Dermis blood vessel endothelial cell (primary cell): ENCODE results near the gene CCDC136. TPM values are rescaled to one million over a fixed set of nuclear protein-coding genes. Genes with fewer than 3 reads are reported as not detected.
A peak's percentile ranks its signal among the peaks of the same experiment; 100 is the strongest.

ENCODE experiments used
- DNase-seq: peaks from one replicate; pipeline ENCODE4 v3.0.0; 2010
- total RNA-seq: library from RNA; depleted of rRNA; stranded (reverse); fragments of >200 nt; gene quantifications from 2 replicates; pipeline ENCODE4 v1.2.3, GENCODE V29; 2014

The CCDC136 gene
- total RNA-seq, 1 donor from 2014 or later = 1.7 TPM

DNA sequence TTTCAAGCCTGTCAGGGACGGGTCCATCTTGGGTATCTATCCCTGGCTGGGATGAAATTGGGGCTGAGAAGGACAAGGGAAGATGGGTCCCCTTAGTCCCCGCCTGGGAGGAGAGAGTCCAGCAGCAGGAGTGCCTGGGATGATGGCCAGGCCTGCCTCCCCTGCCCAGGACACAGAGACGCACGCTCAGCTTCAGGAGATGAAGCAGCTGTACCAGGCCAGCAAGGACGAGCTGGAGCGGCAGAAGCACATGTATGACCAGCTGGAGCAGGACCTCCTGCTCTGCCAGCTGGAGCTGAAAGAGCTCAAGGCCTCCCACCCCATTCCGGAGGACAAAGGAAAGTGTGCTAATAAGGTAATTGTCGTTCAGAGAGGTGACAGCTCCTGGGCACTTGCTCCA, 15.4 kb downstream of the CCDC136 start:
- no peak for DNase-seq

DNA sequence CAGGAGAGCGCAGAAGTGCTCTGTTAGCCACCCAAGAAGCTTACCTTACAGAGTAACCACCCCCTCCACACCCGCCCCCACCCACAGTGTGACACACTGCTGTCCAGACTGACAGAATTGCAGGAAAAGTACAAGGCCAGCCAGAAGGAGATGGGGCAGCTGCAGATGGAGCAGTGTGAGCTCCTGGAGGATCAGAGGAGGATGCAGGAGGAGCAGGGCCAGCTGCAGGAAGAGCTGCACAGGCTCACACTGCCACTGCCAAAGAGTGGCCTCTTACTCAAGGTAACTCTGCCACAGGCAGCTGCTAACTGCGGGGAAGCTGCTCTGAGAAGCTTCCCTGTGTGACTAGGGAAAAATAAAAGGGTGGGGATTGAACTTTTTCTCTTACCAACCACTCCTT, 17.6 kb downstream of the CCDC136 start:
- no peak for DNase-seq

DNA sequence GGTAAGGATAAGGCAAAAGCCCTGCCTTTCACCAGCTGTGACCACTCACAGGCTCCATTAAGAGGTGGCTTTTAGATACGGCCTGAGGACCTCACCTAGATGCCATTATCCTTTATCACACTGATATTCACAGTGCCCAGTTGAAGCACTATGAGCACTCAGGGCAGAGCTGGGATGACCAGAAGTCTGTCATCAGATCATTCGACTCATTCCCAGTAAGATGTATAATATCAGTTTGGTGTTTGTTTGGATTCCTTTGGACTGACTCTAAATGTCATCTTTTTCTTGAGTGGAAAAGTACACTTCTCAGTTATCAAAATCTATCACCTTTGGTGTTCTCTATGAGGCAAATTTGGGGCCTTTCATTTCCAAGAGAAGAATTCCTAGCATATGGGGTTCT, 18.7 kb downstream of the CCDC136 start:
- DNase-seq = no peak

DNA sequence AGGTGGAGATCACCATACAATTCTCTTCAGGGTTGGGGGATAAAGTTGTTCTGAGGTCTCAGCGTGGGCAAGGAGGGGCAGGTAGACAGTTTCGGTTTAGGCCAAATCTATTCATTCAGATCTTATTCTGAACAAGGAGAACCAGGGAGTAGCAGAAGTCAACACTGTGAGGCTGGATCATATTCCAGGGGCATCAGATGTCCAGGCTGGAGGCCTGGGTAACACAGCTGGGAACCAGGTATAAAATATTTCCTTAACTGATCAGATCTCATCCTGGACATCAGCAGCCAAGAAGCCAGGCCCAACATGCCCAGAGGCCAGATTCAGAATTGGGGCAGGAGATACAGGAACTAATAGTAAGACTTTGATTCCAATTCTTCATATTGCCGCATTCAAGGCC, 19.2 kb downstream of the CCDC136 start:
- DNase-seq = no peak

DNA sequence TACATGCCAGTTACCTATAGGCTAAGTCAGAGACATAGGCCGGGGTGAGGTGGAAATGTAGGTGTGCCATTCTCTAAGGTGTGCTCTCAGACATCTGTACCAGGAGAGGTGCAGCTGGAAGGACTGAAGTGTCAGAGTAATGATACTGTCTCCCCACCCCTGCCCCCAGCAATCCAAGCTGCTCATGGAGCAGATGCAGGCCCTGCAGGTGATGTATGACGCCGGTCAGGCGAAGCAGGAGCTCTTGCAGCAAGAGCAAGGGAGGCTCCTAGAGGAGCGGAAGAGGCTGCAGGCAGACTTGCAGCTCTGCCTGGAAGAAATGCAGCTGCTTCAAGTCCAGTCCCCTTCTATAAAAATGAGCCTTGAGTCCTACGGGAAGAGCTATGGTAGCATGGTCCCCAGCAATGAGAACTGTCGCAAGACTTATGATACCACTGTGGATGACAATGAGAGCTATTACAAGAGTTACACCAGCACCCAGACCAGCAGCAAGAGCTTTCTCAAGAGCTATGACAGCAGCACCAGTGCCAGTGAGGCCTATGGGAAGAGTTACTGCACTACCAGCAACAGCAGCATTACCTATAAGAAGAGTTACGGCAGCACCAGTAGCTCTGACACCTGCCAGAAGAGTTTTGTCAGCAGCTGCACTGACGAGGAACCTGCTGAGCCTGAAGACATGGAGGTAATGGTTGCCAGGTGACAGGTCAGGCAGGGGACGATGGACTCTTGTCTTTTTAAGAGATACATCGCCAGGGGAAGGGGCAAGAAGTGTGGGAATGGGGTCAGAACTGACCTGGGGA, 20.1 kb downstream of the CCDC136 start:
- DNase-seq = no peak

DNA sequence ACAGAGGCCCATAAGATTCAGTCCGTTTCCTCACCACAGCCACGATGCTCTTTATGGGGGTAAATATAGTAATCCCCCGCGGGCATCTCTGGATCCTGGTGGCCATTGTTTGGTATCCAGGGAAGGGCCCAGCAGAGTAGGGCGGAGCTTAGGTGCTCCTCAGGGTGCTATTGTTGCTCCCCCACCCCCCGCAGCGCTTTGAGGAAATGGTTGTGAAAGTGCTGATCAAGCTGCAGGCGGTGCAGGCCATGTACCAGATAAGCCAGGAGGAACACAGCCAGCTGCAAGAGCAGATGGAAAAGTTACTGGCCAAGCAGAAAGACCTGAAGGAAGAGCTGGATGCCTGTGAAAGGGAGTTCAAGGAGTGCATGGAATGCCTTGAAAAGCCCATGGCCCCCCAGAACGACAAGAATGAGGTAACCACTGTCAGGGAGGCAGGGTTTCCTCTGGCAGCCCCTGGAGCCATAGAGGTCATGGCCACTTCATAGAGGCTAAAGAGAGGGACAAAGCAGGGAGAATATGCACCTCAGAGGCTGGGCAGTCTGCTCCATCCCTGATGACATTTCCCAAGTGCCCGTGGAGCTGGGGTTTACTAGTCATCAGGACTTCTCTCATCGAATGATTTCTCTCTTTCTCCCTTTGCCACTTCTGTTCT, 20.9 kb downstream of the CCDC136 start:
- peak; percentile 12 for DNase-seq

DNA sequence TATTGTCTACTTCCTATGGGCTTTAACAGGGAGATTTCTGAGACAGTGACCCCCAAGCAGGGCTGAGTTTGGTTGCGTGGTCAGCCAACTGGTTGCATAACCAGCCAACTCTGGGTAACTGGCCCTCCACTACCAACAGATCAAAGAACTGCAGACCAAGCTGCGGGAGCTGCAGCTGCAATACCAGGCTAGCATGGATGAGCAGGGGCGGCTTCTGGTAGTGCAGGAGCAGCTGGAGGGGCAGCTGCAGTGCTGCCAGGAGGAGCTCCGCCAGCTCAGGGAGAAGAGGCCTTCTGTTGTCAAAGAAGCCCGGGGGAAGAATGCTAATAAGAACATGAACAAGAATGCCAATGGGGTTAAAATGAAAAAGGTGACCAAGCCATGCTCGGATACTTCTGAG, 22.7 kb downstream of the CCDC136 start:
- DNase-seq = no peak

DNA sequence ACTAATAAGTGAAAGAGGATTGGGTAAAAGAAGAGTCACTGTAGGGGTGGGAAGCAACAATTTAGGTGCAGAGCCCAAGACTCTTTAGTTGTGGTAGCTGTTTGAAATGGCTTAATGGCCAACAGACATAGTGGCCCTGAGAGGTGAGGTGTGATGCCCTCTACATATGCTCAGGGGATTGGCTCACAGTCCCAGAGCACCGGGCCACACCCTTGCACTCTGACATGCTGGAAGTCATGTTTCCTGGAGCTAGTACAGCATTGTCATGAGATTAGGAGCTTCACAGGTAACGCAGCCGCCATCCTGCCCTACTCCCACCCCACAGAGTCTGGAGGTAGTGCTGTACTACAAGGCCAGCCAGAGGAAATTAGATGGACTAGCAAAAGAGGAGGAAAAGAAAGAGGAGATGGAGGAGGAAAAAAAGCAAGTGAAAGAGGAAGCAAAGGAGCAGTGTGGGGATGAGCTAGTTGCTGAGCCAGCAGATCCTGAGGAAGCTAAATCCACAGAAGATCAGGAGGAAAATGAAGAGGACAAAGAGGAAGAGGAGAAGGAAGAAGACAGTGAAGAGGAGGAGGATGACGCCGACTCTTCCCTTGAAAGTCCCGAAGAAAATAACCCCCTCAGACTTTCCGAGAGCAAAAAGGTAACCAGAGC, 23.6 kb downstream of the CCDC136 start:
- DNase-seq = no peak

DNA sequence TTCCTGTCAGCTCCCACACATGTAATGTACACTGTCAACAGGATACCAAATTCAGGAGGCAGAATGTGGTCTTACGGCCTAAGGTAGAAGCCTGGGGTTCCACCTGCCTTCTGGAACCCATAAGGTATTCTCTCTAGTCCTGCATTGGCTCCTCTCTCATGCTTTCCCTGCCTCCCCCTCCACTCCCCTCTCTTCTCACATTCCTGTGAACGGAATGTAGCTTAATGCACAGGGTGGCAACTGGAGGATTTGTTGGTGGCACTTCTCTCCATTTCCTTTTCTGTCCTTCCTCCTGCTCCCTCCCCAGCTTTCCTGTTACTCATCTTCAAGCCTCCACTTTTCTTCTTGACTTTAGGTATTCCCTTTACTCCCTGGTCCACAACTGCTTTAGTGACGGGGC, 26.9 kb downstream of the CCDC136 start:
- DNase-seq = no peak

DNA sequence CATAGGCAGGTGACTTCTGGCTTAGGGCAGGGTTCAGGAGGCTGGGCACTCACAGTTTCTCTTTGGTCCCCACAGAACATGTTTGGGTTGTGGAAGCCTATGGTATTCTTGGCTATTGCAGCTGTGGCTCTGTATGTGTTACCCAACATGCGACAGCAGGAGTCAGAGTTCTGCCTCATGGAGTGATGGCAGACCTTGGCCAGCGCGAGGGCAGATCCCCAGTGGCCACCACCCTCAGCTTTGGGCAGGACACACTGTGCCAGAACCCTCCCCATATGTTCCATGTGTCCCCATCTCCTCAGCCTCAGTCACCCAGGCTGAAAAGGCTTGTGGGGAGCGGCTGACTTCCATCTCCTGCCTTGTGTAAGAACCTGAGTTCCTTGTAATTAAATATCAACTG, 30.0 kb downstream of the CCDC136 start:
- DNase-seq = no peak

DNA sequence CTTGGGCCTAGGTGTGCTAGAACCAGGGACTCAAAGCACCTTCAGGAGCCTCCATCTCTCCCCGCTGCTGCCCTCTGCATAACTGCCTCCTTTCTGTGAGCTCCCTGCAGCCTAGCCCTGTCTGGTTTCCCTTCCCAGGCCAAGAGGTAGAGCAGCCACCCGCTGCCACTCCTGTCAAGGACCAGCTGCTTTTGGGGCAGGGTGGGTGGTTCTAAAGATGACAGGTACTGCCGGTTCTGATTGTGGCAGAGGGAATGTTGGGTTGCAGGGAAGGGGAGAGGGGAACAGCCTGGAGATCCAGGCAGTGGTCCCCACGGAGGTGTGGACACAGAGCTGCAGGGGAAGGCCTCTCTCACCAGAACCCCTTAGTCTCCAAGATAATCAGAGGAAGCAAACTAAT, 34.7 kb downstream of the CCDC136 start:
- no peak for DNase-seq

DNA sequence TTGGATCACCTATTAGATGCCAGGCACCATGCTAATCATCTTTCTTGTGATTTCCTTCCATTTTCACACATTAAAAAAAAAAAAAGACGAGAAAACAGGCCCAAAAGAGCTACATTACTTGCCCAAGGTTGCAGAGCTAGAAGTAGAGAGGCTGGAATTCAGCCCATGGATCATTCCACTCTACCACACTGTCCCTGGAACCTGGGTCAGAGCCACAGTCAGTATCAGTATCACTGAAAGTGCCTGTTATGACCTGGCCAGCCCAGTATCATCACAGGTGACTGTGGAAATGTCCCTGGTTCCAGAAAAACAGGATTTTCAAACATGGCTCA, 35.1 kb downstream of the CCDC136 start:
- no peak for DNase-seq

DNA sequence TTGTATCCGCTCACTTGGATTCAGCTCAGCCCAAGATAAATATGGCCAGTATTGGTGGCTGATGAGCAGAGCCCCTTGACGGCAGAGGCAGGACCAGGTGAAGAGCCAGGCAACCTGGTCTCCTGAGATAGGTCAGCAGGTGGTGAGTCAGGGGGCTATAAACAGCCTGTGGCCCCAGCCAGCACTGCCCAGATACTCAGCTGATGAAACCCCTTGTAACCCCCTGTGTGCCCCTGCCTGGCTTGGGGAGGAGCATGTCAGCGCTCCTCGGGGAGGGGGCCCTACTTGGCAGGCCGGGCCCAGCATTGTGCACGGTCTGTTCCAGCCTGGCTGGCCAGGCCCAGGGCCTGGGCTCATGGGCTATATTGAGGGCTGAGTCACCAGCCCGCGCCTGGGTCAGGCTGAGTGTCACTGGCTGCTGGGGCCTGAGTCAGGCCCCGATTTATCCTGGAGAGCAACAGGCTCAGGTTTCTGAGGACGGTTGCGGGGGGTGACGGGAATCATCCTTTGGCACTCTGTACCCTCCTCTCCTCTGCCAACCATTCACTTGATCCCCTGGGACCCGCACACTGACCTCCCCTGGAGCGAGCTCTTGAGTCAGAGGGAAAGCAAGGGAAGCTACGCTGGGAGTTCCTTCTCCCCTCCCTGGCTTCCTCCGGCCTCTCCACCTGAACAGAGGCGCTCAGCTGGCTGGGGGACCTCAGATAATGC, 35.6 kb downstream of the CCDC136 start:
- peak; percentile 62 for DNase-seq

DNA sequence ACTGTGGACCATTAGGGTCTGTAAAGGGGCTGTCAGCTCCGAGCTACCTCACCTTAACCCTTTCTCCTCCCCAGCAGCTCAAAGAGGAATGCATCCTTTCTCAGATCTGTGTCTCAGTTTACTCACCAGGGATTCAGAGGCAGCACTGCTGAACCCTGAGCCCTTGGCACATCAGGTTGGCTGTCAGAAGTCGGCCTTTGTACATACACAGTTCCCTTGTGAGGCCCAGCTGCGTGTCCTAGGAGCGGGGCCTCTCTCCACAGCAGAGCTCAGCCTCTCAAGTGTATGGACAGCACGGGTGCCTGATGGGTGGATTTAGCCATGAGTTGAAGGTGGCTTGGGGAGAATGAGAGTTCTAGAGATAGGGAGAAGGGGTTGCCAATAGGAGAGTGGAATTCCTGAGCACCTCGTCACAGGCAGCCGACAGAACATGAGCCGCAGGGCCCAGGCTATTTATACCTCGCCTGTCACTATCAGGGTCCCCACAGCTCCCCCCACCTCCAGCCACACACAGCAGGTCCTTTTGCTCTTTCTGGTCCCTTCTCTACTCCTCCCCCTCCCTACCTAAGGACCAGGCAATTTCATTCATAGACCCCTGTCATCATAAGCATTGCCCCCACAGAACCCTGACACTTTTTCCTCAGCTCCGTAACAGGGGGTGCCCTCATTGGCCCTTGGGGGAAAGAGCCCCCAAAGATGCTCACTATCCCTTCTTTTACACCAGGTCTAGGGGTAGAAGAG, 36.4 kb downstream of the CCDC136 start:
- no peak for DNase-seq

DNA sequence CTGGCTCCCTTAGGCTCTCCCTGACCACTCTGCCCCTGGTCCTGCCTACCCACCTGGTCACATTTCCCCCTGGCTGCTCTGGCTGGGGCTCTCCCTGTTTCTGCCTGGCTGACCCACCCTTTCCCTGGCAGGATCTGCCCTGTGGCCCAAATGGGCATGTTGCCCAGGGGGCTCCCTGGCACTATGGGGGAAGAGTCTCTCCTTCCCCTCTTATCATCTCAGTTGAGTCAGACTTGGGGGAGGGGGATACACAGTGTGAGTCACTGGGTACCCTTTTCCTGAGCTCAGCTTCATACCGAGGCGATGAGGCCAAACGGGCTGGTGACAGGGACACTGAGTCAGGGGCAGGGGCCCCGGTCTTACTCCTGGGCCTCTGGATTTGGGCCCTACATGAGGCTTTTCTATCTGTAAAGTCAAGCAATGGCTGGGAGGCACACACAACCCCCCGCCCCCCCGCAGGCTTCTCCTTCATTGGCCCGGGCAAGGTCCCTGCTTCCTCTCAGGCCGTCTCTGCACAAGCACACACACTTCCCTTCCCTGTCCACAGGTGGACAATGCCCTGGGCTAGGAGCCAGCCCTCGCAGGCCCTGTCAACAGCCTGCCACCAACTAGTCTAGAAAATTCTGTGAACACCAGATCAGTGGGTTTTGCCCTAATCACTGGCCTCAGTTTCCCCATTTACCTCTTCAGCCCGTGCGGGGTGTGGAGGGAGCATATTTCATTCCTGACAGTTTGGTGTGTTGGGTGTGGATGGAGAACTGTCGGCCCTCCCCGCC, 37.8 kb downstream of the CCDC136 start:
- peak; percentile 86 for DNase-seq

DNA sequence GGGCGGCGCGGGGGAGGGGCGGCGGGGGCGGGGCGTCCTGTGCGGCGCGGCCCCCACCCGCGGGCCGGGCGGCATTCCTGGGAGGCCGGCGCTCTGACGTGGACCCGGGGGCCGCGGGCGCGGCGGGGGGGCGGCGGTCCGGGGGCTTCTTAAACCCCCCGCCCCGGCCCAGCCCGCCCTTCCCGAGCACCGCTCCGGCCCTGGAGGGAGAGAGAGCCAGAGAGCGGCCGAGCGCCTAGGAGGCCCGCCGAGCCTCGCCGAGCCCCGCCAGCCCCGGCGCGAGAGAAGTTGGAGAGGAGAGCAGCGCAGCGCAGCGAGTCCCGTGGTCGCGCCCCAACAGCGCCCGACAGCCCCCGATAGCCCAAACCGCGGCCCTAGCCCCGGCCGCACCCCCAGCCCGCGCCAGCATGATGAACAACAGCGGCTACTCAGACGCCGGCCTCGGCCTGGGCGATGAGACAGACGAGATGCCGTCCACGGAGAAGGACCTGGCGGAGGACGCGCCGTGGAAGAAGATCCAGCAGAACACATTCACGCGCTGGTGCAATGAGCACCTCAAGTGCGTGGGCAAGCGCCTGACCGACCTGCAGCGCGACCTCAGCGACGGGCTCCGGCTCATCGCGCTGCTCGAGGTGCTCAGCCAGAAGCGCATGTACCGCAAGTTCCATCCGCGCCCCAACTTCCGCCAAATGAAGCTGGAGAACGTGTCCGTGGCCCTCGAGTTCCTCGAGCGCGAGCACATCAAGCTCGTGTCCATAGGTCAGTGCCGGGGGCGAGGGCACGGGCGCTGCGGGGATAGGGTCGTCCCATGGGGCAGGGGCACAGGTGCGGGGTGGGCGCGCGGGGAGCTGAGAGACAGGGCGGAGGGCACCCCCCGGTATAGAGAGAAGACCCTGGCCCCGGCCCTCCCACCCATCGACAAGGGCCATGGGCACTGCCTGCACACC, 38.7 kb downstream of the CCDC136 start, which contains the start of gene FLNC:
TSS of gene FLNC (plus strand) at position 176 of the 947 bp plus-strand sequence. CDS start at position 408, 232 bp downstream.
- DNase-seq = peak; percentile 79

DNA sequence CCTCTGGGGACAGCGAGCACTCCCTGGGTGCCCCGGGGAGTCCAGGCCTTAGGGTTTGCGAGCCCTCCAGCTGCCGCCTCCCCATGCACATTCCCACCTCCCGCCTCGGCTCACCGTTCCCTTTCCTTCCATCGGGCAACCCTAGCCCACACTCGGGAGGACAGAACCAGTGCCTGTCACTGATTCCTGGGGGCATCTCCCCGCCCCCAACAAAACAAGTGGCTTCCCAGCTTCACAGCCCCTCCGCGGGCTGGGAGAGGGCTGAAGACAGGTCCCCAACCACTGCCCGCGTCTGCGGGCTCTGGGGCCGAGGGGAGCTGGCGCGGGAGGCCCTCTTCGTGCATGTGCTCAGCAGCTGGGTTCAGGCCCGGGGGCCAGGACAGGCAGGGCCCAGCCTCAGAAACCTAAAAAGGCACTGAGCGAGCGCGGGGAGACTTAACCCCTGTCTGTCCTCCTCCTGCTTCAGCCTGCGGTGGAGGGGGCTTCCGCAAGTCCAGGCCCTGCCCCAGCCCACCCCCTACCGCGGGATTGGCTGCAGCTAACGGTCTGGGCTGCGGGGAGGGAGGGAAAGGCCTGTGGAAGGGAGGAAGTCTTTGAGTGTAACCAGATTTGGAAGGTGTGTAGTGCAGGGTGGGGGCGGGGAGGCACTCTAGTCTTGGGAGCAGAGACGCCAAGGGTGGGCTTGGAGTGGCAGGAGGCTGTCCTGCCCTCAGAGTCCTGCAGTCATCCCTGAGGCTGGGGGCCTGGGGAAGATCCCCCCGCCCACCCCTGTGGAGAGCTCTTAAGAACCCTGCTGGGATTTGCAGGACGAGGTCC, 39.6 kb downstream of the CCDC136 start:
- DNase-seq = peak; percentile 66

DNA sequence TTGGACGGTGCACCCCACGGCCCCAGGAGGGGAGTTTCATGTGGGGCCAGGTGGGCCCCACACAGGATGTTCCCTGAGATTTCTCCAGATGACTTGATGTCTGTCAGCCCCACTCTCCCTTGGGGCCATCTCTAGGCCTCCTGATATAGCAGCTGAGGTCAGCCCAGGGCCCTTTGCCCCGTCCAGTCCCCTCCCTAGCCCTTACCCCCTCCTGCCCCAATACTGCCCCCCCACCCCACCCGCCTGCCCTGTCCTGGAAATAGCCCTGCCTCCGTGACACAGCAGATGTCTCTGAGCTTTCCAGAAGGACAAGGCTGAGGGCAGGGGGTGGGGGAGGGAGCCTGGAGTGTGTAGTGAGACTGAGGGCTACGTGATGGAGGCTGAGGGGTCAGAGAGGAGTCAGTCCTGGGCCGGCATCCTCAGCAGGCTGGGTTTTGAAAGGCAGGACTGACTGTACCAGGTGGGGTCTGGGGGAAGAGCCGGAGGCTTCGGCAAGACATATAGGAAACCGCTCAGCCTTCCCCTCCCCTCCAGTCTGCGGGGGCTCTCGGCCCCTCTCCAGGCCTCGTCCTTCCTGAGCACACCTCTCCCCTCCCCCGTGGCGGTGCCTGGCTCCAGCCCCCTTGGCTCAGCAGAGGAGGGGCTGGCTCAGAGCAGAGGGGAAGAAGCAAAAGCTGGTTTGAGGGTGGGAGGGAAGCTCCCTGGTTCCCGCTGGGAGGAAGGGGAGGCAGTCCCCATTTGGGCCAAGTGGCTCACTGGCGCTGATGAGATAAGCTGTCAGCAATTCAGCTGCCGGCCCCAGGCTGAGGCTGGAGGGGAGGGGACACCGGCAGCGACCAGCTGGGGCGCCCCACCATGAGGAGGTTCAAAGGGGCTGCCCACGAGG, 40.5 kb downstream of the CCDC136 start:
- peak; percentile 49 for DNase-seq

DNA sequence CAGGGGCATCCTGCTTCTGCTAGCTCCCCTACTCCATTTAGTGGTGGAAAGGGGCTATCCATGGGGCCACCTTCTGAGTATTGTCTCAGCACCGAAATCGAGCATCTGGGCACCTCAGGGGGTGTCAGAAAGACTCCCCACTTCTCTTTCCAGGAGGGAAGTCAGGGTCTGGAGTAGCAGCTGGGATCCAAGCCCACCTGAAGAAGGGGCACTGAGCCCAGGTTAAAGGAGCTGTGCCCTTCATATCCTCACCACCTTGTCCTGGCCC, 41.0 kb downstream of the CCDC136 start:
- no peak for DNase-seq
